Liver (tissue), 9 donors: ENCODE measurements around the gene ZYG11B. TPM values are rescaled to one million over a fixed set of nuclear protein-coding genes. Genes with fewer than 3 reads are reported as not detected.

ENCODE experiments used
- DNase-seq: peaks from one replicate; pipeline ENCODE4 v3.0.0-alpha.2; 2017; ENCODE audit warnings: low spot score
- H3K27ac ChIP-seq, 2 donors: one replicate each; pipeline ENCODE4 v1.7.0; 2013; ENCODE audit warnings: inconsistent platforms in 2 of 2, low read length in 2 of 2, control low read depth in 1 of 2, low read depth in 1 of 2, mild to moderate bottlenecking in 1 of 2
- H3K27me3 ChIP-seq, 4 donors: one replicate each; pipeline versions ENCODE4 v1.6.1 to v1.7.0; 2013; ENCODE audit warnings: low read length in 3 of 4, inconsistent platforms in 1 of 4, mild to moderate bottlenecking in 1 of 4, moderate library complexity in 1 of 4; ENCODE audit not compliant: control insufficient read depth in 4 of 4, insufficient read depth in 4 of 4
- H3K36me3 ChIP-seq, 4 donors: one replicate each; pipeline versions ENCODE4 v1.6.1 to v1.7.0; 2013; ENCODE audit warnings: low read length in 3 of 4, mild to moderate bottlenecking in 3 of 4, low read depth in 1 of 4, moderate library complexity in 1 of 4; ENCODE audit not compliant: control insufficient read depth in 4 of 4, insufficient read depth in 3 of 4
- H3K4me1 ChIP-seq, 4 donors: one replicate each; pipeline versions ENCODE4 v1.6.1 to v1.7.0; 2013; ENCODE audit warnings: low read length in 3 of 4, mild to moderate bottlenecking in 3 of 4, moderate library complexity in 1 of 4; ENCODE audit not compliant: control insufficient read depth in 4 of 4, insufficient read depth in 4 of 4
- H3K4me3 ChIP-seq, 3 donors: one replicate each; pipeline versions ENCODE4 v1.6.1 to v1.7.0; 2013; ENCODE audit warnings: low read length in 3 of 3, control low read depth in 1 of 3, low read depth in 1 of 3, mild to moderate bottlenecking in 1 of 3
- H3K9ac ChIP-seq, 2 donors: one replicate each; pipeline ENCODE4 v1.7.0; 2013; ENCODE audit warnings: low read length in 2 of 2, mild to moderate bottlenecking in 2 of 2, moderate library complexity in 2 of 2, control low read depth in 1 of 2, low read depth in 1 of 2
- H3K9me3 ChIP-seq, 4 donors: one replicate each; pipeline versions ENCODE4 v1.6.1 to v1.7.0; 2013; ENCODE audit warnings: low read length in 3 of 4; ENCODE audit not compliant: control insufficient read depth in 4 of 4
- ATF3 ChIP-seq: IDR thresholded peaks from 2 replicates; pipeline ENCODE4 v1.6.1; 2016; ENCODE audit warnings: antibody characterized with exemption
- EGR1 ChIP-seq, 2 donors: IDR thresholded peaks; 2 replicates each; pipeline ENCODE4 v1.6.1; 2016 to 2018; ENCODE audit warnings: antibody characterized with exemption in 2 of 2, low read depth in 2 of 2
- FOXA1 ChIP-seq: IDR thresholded peaks from 2 replicates; pipeline ENCODE4 v1.6.1; 2016; ENCODE audit warnings: antibody characterized with exemption
- GABPA ChIP-seq, 2 donors: IDR thresholded peaks in 1 of 2; conservative IDR thresholded peaks in 1 of 2; 2 replicates each; pipeline ENCODE4 v1.6.1; 2016; ENCODE audit warnings: antibody characterized with exemption in 2 of 2, mild to moderate bottlenecking in 1 of 2, moderate library complexity in 1 of 2
- HNF4A ChIP-seq, 2 donors: conservative IDR thresholded peaks; 2 replicates each; pipeline ENCODE4 v1.6.1; 2016; ENCODE audit warnings: antibody characterized with exemption in 2 of 2, mild to moderate bottlenecking in 2 of 2
- HNF4G ChIP-seq: IDR thresholded peaks from 2 replicates; pipeline ENCODE4 v1.6.1; 2016; ENCODE audit warnings: antibody characterized with exemption
- JUND ChIP-seq, 2 donors: IDR thresholded peaks; 2 replicates each; pipeline ENCODE4 v1.6.1; 2016; ENCODE audit warnings: antibody characterized with exemption in 2 of 2
- NR2F2 ChIP-seq: IDR thresholded peaks from 2 replicates; pipeline ENCODE4 v1.6.1; 2016; ENCODE audit warnings: antibody characterized with exemption
- RAD21 ChIP-seq, 2 donors: IDR thresholded peaks; 2 replicates each; pipeline ENCODE4 v1.6.1; 2016; ENCODE audit warnings: antibody characterized with exemption in 2 of 2, mild to moderate bottlenecking in 2 of 2
- REST ChIP-seq: IDR thresholded peaks from 2 replicates; pipeline ENCODE4 v1.6.1; 2016; ENCODE audit warnings: antibody characterized with exemption, mild to moderate bottlenecking
- RXRA ChIP-seq, 2 donors: IDR thresholded peaks; 2 replicates each; pipeline ENCODE4 v1.6.1; 2017 to 2018; ENCODE audit warnings: antibody characterized with exemption in 2 of 2, mild to moderate bottlenecking in 1 of 2
- SP1 ChIP-seq: IDR thresholded peaks from 2 replicates; pipeline ENCODE4 v1.6.1; 2018; ENCODE audit warnings: antibody characterized with exemption, mild to moderate bottlenecking
- TAF1 ChIP-seq: conservative IDR thresholded peaks from 2 replicates; pipeline ENCODE4 v1.6.1; 2016; ENCODE audit warnings: antibody characterized with exemption, mild to moderate bottlenecking
- YY1 ChIP-seq: IDR thresholded peaks from 2 replicates; pipeline ENCODE4 v1.6.1; 2016; ENCODE audit warnings: antibody characterized with exemption, mild to moderate bottlenecking
- WGBS: extraction: QIAGEN DNeasy Blood & Tissue Kit; methylation state at CpG from one replicate; pipeline ENCODE4 v1.1.7; 2013; 5-methylcytosine and 5-hydroxymethylcytosine counted together
- polyA plus RNA-seq, 2 donors: library from polyadenylated mRNA; stranded (reverse) in 1 of 2; unstranded in 1 of 2; fragments of 200-250 nt in 1 of 2; fragments of >200 nt in 1 of 2; fragmentation: Nextera tagmentation in 1 of 2; extraction: Ambion mirVana in 1 of 2; gene quantifications; one replicate each; pipeline versions ENCODE4 v1.2.1 to v1.2.3, GENCODE V29; 2013 to 2015
- total RNA-seq, 2 donors: library from RNA; depleted of rRNA; stranded (reverse); fragments of >200 nt; gene quantifications; one replicate each; pipeline ENCODE4 v1.2.3, GENCODE V29; 2014
- TF ChIP-seq, protein P1 (sequence below): fragments of 150-350 bp; IDR thresholded peaks from 2 replicates; pipeline ENCODE4 v1.5.1; 2017; ENCODE audit warnings: improper control_type of control experiment, low read depth, low read length; ENCODE audit not compliant: missing input control
- TF ChIP-seq, protein P2 (sequence below): IDR thresholded peaks from 2 replicates; pipeline ENCODE4 v1.6.1; 2016; ENCODE audit warnings: antibody characterized with exemption
- TF ChIP-seq, protein P3 (sequence below): IDR thresholded peaks from 2 replicates; pipeline ENCODE4 v1.6.1; 2016; ENCODE audit warnings: antibody characterized with exemption
- donor health status: healthy.
- donor health status: healthy.
- donor health status: healthy.
- donor health status: healthy.
- donor health status: healthy.

Gene ZYG11B
- total and polyA plus RNA-seq, 4 donors: 6.1 to 111 (median 15.5) TPM

- H3K9ac ChIP-seq: peak within 1 kb of the TSS; percentile 73 to 78
- WGBS: 1% methylated on average over 68 of the region's 68 CpGs
- H3K9me3 ChIP-seq: no peaks in the 10 kb centered on the region
- H3K4me3 ChIP-seq: peak within 1 kb of the TSS; percentile 63 to 96 (median 71)
- H3K27me3 ChIP-seq: no peaks in the 10 kb centered on the region
- peak; percentile 87 for DNase-seq
- H3K4me1 ChIP-seq: peaks cover 0 to 10% (median 4%) of the 10 kb centered on the region in 4 donors
- peak within 1 kb of the TSS; percentile 84 to 92 for H3K27ac ChIP-seq
- no peaks in the 10 kb centered on the region for H3K36me3 ChIP-seq
- no peak for TF ChIP-seq ATF3
- TF ChIP-seq, protein P1, sequence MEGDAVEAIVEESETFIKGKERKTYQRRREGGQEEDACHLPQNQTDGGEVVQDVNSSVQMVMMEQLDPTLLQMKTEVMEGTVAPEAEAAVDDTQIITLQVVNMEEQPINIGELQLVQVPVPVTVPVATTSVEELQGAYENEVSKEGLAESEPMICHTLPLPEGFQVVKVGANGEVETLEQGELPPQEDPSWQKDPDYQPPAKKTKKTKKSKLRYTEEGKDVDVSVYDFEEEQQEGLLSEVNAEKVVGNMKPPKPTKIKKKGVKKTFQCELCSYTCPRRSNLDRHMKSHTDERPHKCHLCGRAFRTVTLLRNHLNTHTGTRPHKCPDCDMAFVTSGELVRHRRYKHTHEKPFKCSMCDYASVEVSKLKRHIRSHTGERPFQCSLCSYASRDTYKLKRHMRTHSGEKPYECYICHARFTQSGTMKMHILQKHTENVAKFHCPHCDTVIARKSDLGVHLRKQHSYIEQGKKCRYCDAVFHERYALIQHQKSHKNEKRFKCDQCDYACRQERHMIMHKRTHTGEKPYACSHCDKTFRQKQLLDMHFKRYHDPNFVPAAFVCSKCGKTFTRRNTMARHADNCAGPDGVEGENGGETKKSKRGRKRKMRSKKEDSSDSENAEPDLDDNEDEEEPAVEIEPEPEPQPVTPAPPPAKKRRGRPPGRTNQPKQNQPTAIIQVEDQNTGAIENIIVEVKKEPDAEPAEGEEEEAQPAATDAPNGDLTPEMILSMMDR: no peak
- TF ChIP-seq RAD21 (IDR thresholded peaks at IDR 0.05): peak; percentile 16 to 21
- TF ChIP-seq, protein P2, sequence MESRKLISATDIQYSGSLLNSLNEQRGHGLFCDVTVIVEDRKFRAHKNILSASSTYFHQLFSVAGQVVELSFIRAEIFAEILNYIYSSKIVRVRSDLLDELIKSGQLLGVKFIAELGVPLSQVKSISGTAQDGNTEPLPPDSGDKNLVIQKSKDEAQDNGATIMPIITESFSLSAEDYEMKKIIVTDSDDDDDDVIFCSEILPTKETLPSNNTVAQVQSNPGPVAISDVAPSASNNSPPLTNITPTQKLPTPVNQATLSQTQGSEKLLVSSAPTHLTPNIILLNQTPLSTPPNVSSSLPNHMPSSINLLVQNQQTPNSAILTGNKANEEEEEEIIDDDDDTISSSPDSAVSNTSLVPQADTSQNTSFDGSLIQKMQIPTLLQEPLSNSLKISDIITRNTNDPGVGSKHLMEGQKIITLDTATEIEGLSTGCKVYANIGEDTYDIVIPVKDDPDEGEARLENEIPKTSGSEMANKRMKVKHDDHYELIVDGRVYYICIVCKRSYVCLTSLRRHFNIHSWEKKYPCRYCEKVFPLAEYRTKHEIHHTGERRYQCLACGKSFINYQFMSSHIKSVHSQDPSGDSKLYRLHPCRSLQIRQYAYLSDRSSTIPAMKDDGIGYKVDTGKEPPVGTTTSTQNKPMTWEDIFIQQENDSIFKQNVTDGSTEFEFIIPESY: no peak
- no peak for TF ChIP-seq EGR1 (IDR thresholded peaks at IDR 0.05; ENCODE audit: low read depth in 2 of 2)
- no peak for TF ChIP-seq NR2F2
- TF ChIP-seq TAF1: no peak
- no peak for TF ChIP-seq HNF4A (conservative IDR thresholded peaks at IDR 0.05)
- TF ChIP-seq RXRA (IDR thresholded peaks at IDR 0.05): no peak
- TF ChIP-seq HNF4G: no peak
- peak; percentile 85 for TF ChIP-seq YY1
- TF ChIP-seq SP1: no peak
- TF ChIP-seq, protein P3, sequence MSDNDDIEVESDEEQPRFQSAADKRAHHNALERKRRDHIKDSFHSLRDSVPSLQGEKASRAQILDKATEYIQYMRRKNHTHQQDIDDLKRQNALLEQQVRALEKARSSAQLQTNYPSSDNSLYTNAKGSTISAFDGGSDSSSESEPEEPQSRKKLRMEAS: peak; percentile 81
- no peak for TF ChIP-seq REST
- no peak for TF ChIP-seq JUND (IDR thresholded peaks at IDR 0.05)
- no peak for TF ChIP-seq FOXA1
- no peak for TF ChIP-seq GABPA (IDR thresholded peaks at IDR 0.05 in 1 of 2, conservative IDR thresholded peaks at IDR 0.05 in 1 of 2)
Observed at GRCh38 chr1:52697795-52698674, 28.2 kb upstream of the ZYG11B start, which contains the start of gene COA7. Gene COA7 (minus strand): TSS chr1:52698347. CDS start chr1:52698326, 21 bp downstream.
